GM06990 (cell line): ENCODE measurements around the gene TARBP2.

Experiments used
- DNase-seq: peaks from one replicate; pipeline ENCODE4 v3.0.0-alpha.2; 2011; ENCODE audit not compliant: insufficient read length; ENCODE audit errors: extremely low read depth
- H3K27me3 ChIP-seq: replicated peaks from 2 replicates; pipeline ENCODE4 v1.6.0; 2011; ENCODE audit warnings: low read length; ENCODE audit not compliant: control insufficient read depth, insufficient read depth
- H3K36me3 ChIP-seq: 2 replicates; pipeline ENCODE4 v1.5.1; 2011; ENCODE audit warnings: low read length; ENCODE audit not compliant: control insufficient read depth, insufficient read depth
- H3K4me3 ChIP-seq: replicated peaks from 2 replicates; pipeline ENCODE4 v1.5.1; 2011; ENCODE audit warnings: low read depth, mild to moderate bottlenecking, control low read depth, low read length
- TF ChIP-seq, protein P1 (sequence below): IDR thresholded peaks from 2 replicates; pipeline ENCODE4 v1.5.1; 2011; ENCODE audit warnings: low read length, control low read depth, mild to moderate bottlenecking, inconsistent platforms; ENCODE audit not compliant: insufficient read depth, poor library complexity, severe bottlenecking

The TARBP2 gene

DNA sequence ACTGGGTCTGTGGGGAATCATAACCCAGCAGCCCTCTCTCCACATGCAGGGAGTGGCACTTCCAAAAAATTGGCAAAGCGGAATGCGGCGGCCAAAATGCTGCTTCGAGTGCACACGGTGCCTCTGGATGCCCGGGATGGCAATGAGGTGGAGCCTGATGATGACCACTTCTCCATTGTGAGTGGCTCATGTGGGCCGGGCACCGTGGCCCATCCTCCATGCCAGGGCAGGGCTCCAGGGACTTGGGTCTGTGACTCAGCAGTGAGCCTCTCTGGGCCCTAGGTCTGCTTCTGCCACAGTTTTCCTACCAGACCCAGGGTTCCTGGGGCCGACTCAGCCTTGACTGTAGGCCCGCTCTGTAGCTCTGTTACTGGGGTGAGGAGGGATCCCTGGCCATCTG, 4.0 kb downstream of the TARBP2 start:
- Histone ChIP-seq H3K4me3 (no peak overlapping the region), H3K27me3 (no peaks in the 10 kb centered on the region), H3K36me3 (peaks cover 21% of the 10 kb centered on the region)
- TF ChIP-seq, protein P1, sequence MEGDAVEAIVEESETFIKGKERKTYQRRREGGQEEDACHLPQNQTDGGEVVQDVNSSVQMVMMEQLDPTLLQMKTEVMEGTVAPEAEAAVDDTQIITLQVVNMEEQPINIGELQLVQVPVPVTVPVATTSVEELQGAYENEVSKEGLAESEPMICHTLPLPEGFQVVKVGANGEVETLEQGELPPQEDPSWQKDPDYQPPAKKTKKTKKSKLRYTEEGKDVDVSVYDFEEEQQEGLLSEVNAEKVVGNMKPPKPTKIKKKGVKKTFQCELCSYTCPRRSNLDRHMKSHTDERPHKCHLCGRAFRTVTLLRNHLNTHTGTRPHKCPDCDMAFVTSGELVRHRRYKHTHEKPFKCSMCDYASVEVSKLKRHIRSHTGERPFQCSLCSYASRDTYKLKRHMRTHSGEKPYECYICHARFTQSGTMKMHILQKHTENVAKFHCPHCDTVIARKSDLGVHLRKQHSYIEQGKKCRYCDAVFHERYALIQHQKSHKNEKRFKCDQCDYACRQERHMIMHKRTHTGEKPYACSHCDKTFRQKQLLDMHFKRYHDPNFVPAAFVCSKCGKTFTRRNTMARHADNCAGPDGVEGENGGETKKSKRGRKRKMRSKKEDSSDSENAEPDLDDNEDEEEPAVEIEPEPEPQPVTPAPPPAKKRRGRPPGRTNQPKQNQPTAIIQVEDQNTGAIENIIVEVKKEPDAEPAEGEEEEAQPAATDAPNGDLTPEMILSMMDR: no peak
- no peak for DNase-seq

DNA sequence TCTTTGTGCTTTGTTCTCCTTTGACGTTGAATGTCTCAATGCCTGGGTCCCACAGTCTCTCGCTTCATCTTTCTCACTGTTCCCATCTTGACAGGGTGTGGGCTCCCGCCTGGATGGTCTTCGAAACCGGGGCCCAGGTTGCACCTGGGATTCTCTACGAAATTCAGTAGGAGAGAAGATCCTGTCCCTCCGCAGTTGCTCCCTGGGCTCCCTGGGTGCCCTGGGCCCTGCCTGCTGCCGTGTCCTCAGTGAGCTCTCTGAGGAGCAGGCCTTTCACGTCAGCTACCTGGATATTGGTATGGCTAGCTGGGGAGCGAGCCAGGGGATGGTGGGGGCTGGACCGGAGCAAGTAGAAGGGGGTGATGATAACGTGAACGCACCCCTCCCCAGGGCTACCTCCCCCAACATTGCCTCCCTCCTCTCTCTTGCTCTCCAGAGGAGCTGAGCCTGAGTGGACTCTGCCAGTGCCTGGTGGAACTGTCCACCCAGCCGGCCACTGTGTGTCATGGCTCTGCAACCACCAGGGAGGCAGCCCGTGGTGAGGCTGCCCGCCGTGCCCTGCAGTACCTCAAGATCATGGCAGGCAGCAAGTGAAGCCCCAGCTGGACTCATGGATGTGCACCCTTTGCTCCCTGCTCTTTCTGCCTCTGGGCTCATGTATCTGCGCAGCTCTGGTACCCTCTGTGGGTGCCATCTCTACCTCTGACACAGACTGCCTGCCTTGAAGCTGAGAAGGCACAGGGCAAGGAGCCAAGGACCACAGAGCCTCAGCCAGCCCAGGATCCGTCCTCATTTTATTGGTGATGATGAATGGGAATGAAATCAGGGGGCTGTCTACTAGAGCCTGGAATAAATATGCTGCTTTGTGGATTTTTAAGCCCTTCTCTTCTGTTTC, 4.7 kb downstream of the TARBP2 start:
- H3K4me3 ChIP-seq: no peak overlapping the region
- TF ChIP-seq, protein P1: no peak
- DNase-seq: no peak
- H3K36me3 ChIP-seq: peaks cover 27% of the 10 kb centered on the region
- no peaks in the 10 kb centered on the region for H3K27me3 ChIP-seq

DNA sequence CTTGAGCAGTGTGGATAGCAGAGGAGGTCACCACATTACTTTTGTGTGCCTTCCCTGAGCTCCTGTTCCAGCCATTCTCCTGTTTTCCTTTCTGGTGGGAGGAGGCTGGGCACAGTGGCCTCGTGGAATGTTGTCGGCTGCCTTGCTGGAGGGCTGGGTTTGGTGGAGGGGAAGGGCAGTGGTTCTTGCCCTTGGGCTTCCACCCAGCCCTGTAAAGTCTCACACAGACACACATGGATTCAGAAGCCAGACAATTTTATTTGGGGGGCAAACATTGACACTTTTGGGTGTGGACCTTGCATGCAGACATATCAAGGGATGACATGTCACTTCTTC, 5.3 kb downstream of the TARBP2 start:
- DNase-seq: no peak
- Histone ChIP-seq H3K4me3 (no peak overlapping the region), H3K27me3 (no peaks in the 10 kb centered on the region), H3K36me3 (peaks cover 27% of the 10 kb centered on the region)
- TF ChIP-seq, protein P1: no peak

DNA sequence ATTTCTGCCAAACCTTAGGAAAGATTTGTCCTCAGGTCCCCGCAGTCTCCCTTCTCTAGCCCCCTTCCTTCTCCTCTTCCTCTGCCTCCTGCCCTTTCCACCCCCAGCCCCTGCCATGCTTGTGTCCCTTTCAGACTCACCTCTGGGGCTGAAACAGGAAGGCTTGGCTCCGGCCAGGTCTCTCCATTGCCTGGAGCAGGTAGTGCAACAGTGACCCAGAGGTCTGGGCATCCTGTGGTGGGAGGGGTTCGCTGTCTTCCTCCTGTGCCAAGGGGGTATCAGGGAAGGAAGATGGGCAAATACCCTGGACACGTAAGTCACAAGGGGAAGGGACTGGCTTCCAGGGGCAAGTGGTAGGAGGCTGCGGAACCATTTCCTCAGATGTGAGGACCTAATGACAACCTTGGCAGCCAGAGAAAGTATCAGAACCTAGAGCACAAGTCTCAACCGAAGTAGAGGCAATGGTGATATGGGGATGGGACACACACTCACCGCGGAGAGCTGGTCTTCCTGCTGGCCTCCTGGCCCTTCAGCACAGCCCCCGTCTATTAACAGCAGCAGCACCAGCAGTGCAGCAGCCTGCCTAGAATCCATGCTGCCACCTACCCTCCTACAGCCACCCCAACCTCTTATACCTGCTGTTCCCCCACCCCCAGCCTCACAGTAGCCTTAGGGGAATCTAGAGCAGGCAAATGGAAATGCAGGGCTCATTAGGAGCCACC, 6.0 kb downstream of the TARBP2 start, which contains the start of gene NPFF:
Gene NPFF (minus strand): TSS at position 604 of the 722 bp plus-strand sequence. CDS start 10 bp downstream, at position 594.
- DNase-seq: no peak
- H3K36me3 ChIP-seq: peaks cover 27% of the 10 kb centered on the region
- no peak within 1 kb of the TSS for H3K4me3 ChIP-seq
- H3K27me3 ChIP-seq: no peaks in the 10 kb centered on the region
- TF ChIP-seq, protein P1: no peak

DNA sequence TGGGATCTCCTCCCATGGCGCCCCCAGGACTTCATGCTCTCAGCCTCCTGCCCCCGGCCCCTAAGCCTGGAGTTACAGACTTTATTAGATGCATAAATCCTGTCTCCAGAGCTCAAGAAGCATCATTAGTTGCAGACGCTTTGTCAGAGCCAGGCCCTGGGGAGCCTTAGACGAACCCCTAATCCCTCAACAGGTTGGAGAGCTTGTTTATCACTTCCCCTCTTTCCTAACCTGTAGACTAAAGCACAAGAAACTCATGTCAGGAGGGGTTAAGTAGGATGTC, 6.5 kb downstream of the TARBP2 start:
- no peak for DNase-seq
- H3K36me3 ChIP-seq: peaks cover 29% of the 10 kb centered on the region

More for the DNA sequence above, 6.5 kb downstream of the TARBP2 start:
- Histone ChIP-seq H3K4me3 (no peak overlapping the region), H3K27me3 (no peaks in the 10 kb centered on the region)
- TF ChIP-seq, protein P1: no peak
